SK-N-SH treated with all-trans-retinoic acid at 6 μM for 48 hours (cell line): ENCODE results near the gene NR2C2AP.

Experiments
- ARNTL ChIP-seq: fragments of 450-650 bp; formaldehyde crosslinking; IDR thresholded peaks from 2 replicates; pipeline ENCODE4 v1.5.0; 2020; ENCODE audit warnings: low read depth, mild to moderate bottlenecking, moderate library complexity, borderline replicate concordance
- CREB5 ChIP-seq: fragments of 250-450 bp; sonication (Bioruptor Pico); IDR thresholded peaks from 2 replicates; pipeline ENCODE4 v1.5.1; 2020; ENCODE audit warnings: low read depth, mild to moderate bottlenecking, moderate library complexity
- CSDC2 ChIP-seq: fragments of 250-450 bp; sonication (Bioruptor Pico); IDR thresholded peaks from 2 replicates; pipeline ENCODE4 v1.5.0; 2020; ENCODE audit warnings: mild to moderate bottlenecking, moderate library complexity
- ISL1 ChIP-seq: fragments of 250-450 bp; sonication (Bioruptor Pico); IDR thresholded peaks from 2 replicates; pipeline ENCODE4 v2.1.2; 2022; ENCODE audit warnings: mild to moderate bottlenecking, moderate library complexity
- PATZ1 ChIP-seq: fragments of 250-450 bp; sonication (Bioruptor Pico); IDR thresholded peaks from 2 replicates; pipeline ENCODE4 v1.8.0; 2020; ENCODE audit warnings: mild to moderate bottlenecking, moderate library complexity, borderline replicate concordance
- RARB ChIP-seq: fragments of 250-450 bp; sonication (Bioruptor Pico); IDR thresholded peaks from 2 replicates; pipeline ENCODE4 v1.8.0; 2021; ENCODE audit warnings: mild to moderate bottlenecking, moderate library complexity
- SNAI2 ChIP-seq: fragments of 250-450 bp; sonication (Bioruptor Pico); IDR thresholded peaks from 2 replicates; pipeline ENCODE4 v1.5.0; 2020; ENCODE audit warnings: mild to moderate bottlenecking, moderate library complexity
- TCF4 ChIP-seq: fragments of 250-450 bp; sonication (Bioruptor Pico); IDR thresholded peaks from 2 replicates; pipeline ENCODE4 v1.8.0; 2021; ENCODE audit warnings: mild to moderate bottlenecking, moderate library complexity, borderline replicate concordance
- TOX ChIP-seq: fragments of 250-450 bp; sonication (Bioruptor Pico); IDR thresholded peaks from 2 replicates; pipeline ENCODE4 v1.8.0; 2021; ENCODE audit warnings: mild to moderate bottlenecking, moderate library complexity, borderline replicate concordance
- ZFP30 ChIP-seq: fragments of 450-650 bp; formaldehyde crosslinking; IDR thresholded peaks from 2 replicates; pipeline ENCODE4 v1.5.0; 2022; ENCODE audit warnings: mild to moderate bottlenecking, moderate library complexity
- ZNF565 ChIP-seq: fragments of 450-650 bp; formaldehyde crosslinking; conservative IDR thresholded peaks from 2 replicates; pipeline ENCODE4 v1.5.0; 2020; ENCODE audit warnings: low read depth, mild to moderate bottlenecking, moderate library complexity
- TF ChIP-seq, protein P1 (sequence below): fragments of 250-450 bp; sonication (Bioruptor Pico); IDR thresholded peaks from 2 replicates; pipeline ENCODE4 v1.8.0; 2021; ENCODE audit warnings: low read depth, mild to moderate bottlenecking, moderate library complexity, borderline replicate concordance

DNA sequence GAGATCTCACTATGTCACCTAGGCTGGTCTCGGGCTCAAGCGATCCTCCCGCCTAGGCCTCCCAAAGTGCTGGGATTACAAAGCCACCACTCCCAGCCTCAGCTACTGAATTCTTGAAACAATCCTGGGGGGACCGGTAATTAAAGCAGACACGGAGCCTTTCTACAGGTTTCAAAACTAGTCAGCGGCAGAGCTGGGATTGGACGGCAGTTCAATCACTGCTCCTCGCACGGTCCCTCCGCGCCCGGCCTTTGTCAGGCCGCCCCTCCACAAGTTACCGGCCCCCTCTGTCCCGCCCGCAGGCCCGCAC lies 11.5 kb downstream of the NR2C2AP start:
- TF ChIP-seq PATZ1 (no peak), ISL1 (CRISPR knock-in tag) (no peak), CSDC2 (no peak), CREB5 (CRISPR knock-in tag) (no peak), ARNTL (CRISPR knock-in tag) (no peak), ZFP30 (no peak), RARB (CRISPR knock-in tag) (no peak), ZNF565 (CRISPR knock-in tag) (no peak), TOX (CRISPR knock-in tag) (no peak), SNAI2 (no peak), TCF4 (no peak)
- TF ChIP-seq, protein P1, sequence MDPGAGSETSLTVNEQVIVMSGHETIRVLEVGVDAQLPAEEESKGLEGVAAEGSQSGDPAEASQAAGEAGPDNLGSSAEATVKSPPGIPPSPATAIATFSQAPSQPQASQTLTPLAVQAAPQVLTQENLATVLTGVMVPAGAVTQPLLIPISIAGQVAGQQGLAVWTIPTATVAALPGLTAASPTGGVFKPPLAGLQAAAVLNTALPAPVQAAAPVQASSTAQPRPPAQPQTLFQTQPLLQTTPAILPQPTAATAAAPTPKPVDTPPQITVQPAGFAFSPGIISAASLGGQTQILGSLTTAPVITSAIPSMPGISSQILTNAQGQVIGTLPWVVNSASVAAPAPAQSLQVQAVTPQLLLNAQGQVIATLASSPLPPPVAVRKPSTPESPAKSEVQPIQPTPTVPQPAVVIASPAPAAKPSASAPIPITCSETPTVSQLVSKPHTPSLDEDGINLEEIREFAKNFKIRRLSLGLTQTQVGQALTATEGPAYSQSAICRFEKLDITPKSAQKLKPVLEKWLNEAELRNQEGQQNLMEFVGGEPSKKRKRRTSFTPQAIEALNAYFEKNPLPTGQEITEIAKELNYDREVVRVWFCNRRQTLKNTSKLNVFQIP (CRISPR knock-in tag) = no peak
